Limb (tissue), 2 donors: ENCODE data around the gene HIP1R.

Experiments
- DNase-seq, 2 donors: peaks; one replicate each; pipeline ENCODE4 v3.0.0-alpha.2; 2016; ENCODE audit errors: extremely low spot score in 2 of 2

The HIP1R gene

DNA sequence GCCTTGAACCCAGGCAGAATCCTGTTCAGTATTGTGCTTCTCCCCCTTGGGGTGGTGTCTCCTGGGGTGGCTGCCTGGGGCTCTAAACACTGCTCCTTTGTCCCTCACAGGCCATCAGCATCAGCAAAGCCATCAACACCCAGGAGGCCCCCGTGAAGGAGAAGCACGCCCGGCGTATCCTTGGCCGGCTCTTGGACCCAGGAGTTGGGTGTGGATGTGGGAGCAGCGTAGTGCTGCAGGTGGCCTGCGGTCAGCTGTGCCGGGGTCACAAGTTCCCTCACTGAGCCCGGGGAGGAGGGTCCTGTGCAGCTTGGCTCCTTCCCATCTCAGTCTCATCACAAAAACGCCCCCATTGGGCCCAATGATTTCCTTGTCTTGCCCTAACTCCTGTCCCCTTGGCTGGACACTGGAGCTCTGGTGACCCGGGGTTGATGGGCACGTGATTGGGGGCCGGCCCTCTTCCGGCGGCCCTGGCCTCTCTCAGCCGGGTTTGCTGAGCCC lies 12.7 kb downstream of the HIP1R start:
- no peak for DNase-seq

DNA sequence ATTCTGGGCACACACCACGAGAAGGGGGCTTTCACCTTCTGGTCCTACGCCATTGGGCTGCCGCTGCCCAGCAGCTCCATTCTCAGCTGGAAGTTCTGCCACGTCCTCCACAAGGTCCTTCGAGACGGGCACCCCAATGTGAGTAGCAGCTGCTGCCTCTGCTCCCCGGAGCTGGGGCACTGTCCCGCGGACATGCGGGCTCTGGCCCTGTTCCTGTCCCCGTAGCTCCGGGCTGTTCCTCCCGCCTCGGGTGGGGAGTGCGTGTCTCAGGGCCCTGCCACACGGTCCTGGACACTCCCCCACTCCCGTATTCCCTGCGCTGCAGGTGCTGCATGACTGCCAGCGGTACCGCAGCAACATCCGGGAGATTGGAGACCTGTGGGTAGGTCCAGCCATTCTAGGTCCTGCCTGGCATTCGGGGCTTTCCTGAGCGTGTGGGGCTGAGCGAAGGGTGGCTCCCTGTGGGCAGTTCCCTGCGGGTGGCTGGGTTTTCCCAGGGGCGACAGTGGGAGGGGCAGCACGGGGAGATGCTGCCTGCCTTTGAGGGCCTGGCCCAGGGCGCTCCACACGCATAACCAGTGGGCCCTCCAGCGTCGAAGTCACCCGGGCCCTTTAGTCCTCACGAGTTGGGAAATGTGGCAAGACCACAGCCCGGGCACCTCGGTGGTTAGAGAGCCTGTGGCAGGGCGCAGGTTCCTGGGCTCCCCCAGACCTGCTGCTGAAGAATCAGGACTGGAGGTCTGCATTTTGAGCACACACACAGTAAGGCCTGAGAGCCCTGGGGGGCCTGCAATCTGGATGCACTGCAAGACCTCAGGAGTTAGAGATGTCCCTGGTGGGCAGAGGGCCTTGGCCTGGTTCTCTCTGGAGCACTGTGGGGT lies 13.5 kb downstream of the HIP1R start:
- no peak for DNase-seq

DNA sequence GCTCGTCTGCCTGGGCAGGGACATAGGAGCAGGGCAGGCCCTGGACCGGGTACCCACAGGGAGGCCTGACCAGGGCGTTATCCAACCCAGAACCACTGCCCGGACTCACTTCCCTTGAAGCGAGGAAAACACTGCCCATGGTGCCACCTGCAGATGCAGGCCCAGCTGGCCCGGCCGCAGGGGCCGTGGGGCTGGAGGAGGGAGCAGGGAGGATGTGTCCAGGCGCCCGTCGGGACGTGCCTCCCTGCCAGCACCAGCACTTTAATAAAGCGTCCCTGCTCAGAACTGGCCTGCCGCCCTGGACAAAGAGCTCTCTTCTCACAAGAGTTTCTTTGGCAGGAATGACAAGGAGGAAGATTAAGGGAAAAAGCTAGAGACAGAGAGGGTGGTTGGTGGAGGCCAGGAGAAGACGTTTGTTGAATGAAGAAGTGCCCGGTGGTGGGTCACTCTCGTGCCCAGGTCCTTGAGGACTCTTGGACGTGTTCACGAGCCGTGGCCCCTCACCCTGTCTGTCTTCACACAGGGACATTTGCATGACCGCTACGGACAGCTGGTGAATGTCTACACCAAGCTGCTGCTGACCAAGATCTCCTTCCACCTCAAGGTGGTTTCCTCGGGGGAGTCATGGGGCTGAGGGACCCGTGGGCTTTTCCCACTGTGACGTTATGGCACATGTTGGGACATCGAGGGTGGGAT lies 14.2 kb downstream of the HIP1R start:
- no peak for DNase-seq

- DNase-seq: no peak
Measured at GRCh38 chr12:122850048-122850445, 14.8 kb downstream of the HIP1R start.

- no peak for DNase-seq
Measured at GRCh38 chr12:122850695-122851350, 15.6 kb downstream of the HIP1R start.

DNA sequence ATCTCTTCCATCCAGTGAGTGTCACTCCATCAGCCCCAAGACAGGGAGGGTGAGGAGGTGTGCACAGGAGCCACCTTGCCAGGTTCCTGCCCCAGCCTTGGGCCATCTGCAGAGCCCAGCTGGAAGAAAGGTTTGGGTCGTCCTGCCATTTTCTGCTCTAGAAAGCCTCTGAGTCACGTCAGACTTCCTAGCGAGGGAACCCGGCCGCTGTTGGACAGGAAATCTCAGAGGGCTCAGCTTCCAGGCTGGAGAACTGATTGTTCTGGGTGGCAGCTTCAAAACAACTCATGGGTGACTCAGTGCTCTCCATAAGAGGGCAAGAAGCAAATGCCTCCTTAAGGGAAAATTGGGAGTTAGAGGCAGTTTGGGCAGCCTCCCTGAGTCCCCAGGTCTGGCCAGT lies 16.6 kb downstream of the HIP1R start:
- no peak for DNase-seq

DNA sequence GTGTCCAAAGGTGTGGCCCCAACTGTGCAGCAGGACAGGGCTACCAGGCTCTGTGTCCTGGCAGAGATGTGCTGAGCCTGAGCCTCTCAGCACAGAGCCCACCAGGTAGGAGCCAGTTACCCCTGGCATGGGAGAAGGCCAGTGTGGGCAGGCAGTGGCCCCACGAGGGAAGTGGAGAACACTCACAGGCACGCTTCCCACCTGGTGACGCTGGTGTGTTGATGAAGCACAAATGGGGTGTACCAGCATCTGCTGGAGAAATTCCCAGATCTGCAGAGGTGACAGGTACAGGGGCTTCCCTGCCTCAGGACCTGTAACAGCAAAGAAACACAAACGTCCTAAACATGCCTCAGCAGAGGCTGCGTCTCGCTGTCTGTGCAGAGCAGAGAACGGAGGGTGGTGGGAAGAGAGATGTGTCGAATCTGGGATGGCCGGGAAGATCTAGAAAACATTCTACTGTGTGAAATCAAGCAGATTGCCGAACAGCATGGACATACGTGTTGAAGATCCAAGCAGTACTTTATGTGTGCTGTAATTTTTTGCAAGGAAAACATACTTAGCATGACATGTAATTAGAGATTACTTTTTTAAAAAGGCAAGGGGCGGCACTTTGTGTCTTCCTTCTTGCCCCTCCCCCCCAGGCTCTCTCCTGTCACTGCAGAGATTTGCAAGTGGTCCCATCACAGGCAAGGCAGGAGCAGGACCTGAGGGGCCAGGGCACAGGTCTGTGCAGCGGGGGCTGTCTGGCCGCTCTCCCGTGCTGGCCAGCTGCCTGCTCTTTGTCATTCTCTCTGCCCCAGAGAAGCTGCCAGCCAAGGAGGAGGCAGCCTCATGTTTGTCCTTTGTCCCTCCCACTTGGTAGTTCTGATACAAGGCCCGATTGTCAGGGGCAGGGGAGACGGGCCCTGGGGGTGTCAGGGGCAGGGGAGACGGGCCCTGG lies 17.3 kb downstream of the HIP1R start:
- peak in 1 of 2 donors; percentile 30 for DNase-seq

- DNase-seq: no peak
Measured at GRCh38 chr12:122853582-122854245, 18.5 kb downstream of the HIP1R start.

GRCh38 chr12:122854554-122854953 lies 19.3 kb downstream of the HIP1R start:
- DNase-seq: no peak

GRCh38 chr12:122855071-122855829 lies 20.0 kb downstream of the HIP1R start:
- peak in 1 of 2 donors; percentile 29 for DNase-seq

DNA sequence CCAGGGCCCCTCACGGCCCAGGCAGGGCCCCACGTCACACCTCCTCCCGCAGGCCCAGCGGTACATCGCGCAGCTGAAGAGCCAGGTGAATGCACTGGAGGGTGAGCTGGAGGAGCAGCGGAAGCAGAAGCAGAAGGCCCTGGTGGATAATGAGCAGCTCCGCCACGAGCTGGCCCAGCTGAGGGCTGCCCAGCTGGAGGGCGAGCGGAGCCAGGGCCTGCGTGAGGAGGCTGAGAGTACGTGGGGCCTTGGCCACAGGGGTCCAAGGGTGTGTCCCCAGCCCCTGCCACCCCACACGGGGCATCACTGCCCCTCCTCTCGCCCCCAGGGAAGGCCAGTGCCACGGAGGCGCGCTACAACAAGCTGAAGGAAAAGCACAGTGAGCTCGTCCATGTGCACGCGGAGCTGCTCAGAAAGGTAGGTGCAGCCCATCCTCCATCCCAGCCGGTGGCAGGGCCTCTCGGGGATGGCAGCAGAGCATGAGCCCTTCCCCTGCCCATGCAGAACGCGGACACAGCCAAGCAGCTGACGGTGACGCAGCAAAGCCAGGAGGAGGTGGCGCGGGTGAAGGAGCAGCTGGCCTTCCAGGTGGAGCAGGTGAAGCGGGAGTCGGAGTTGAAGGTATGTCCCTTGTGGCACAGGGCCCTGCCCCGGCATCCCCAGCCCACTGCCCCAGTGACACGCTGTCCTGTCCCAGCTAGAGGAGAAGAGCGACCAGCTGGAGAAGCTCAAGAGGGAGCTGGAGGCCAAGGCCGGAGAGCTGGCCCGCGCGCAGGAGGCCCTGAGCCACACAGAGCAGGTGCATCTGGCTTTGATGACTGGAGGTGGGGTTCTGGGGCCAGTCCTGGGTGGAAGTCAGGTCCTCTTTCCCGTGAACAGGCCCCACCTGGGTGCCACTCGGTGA lies 20.9 kb downstream of the HIP1R start:
- no peak for DNase-seq

- DNase-seq: no peak
Measured at GRCh38 chr12:122856999-122857671, 21.9 kb downstream of the HIP1R start.

DNA sequence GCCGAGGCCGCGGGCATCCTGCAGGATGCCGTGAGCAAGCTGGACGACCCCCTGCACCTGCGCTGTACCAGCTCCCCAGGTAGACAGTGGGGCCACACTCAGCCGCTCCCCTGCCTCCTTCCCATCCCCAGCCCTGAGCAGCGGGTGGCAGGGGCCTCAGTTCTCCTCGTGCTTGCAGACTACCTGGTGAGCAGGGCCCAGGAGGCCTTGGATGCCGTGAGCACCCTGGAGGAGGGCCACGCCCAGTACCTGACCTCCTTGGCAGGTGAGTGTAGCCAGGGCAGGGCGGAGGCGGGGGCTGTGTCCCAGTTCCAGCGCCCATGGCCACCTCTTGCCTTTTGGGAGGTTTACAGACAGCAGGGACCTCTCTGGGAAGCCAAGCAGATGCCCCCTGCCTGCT lies 22.9 kb downstream of the HIP1R start:
- DNase-seq: no peak

DNA sequence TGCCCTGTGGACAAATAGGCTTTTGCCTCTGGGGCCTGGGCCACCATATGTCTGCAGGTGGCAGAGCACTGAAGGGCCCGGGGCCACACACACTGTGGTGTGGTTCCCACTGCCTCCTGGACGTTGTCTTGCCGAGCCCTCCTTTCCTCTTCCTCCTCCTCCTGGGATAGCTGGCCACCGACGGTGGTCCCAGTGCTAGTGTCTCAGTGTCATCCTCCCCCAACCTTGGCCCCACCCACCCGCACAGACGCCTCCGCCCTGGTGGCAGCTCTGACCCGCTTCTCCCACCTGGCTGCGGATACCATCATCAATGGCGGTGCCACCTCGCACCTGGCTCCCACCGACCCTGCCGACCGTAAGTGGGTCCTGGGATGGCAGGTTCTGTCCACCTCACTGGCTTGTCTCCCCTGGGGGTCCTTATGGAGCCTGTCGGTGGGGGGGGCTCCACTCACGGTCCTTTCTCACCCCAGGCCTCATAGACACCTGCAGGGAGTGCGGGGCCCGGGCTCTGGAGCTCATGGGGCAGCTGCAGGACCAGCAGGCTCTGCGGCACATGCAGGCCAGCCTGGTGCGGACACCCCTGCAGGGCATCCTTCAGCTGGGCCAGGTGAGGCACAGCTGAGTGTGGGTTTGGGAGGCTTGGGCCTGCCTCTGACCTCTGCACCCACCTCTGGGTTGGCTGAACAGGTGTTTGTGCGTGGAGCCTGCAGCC lies 23.5 kb downstream of the HIP1R start:
- no peak for DNase-seq

- peak in 1 of 2 donors; percentile 34 for DNase-seq
Measured at GRCh38 chr12:122859303-122860039, 24.2 kb downstream of the HIP1R start.

GRCh38 chr12:122860040-122860853 lies 25.0 kb downstream of the HIP1R start:
- DNase-seq: peak; percentile 80 to 92
